Fibroblast of skin of left quadriceps (primary cell): Measurements from ENCODE around the gene AGAP1.
A peak's percentile ranks its signal among the peaks of the same experiment; 100 is the strongest.

Experiments used
- DNase-seq, 2 experiments: peaks; one replicate each; pipeline ENCODE4 v3.0.0-alpha.2; 2013; ENCODE audit warnings: low read depth in 2 of 2

AGAP1 gene

GRCh38 chr2:235493775-235494715 is at the start of gene AGAP1:
Gene AGAP1, plus strand, starts transcription at chr2:235494043.
- peak; percentile 73 to 78 for DNase-seq

GRCh38 chr2:235444101-235444597 is 49.7 kb upstream of the AGAP1 start:
- no peak for DNase-seq

GRCh38 chr2:235445116-235445515 is 48.7 kb upstream of the AGAP1 start:
- DNase-seq, result no peak

- DNase-seq, result no peak
Observed at GRCh38 chr2:235446082-235446481, 47.8 kb upstream of the AGAP1 start.

GRCh38 chr2:235447210-235447609 is 46.6 kb upstream of the AGAP1 start:
- DNase-seq, result peak in 1 of 2 experiments; percentile 16

GRCh38 chr2:235449568-235449967 is 44.3 kb upstream of the AGAP1 start:
- no peak for DNase-seq

GRCh38 chr2:235453605-235454151 is 40.2 kb upstream of the AGAP1 start:
- no peak for DNase-seq

GRCh38 chr2:235458839-235459273 is 35.0 kb upstream of the AGAP1 start:
- DNase-seq, result peak; percentile 8 to 15

GRCh38 chr2:235460548-235461047 is 33.2 kb upstream of the AGAP1 start:
- DNase-seq, result no peak

GRCh38 chr2:235461763-235462414 is 32.0 kb upstream of the AGAP1 start:
- no peak for DNase-seq

- no peak for DNase-seq
Observed at GRCh38 chr2:235462415-235462790, 31.4 kb upstream of the AGAP1 start.

GRCh38 chr2:235463893-235464292 is 29.9 kb upstream of the AGAP1 start:
- DNase-seq, result no peak

- DNase-seq, result peak in 1 of 2 experiments; percentile 10
Observed at GRCh38 chr2:235467588-235467987, 26.3 kb upstream of the AGAP1 start.

GRCh38 chr2:235468978-235469655 is 24.7 kb upstream of the AGAP1 start:
- DNase-seq, result peak; percentile 59 to 62

- DNase-seq, result no peak
Observed at GRCh38 chr2:235471186-235471747, 22.6 kb upstream of the AGAP1 start.

GRCh38 chr2:235472443-235472842 is 21.4 kb upstream of the AGAP1 start:
- no peak for DNase-seq

- DNase-seq, result no peak
Observed at GRCh38 chr2:235478609-235479008, 15.2 kb upstream of the AGAP1 start.

- no peak for DNase-seq
Observed at GRCh38 chr2:235479604-235480003, 14.2 kb upstream of the AGAP1 start.

GRCh38 chr2:235480614-235481013 is 13.2 kb upstream of the AGAP1 start:
- no peak for DNase-seq

- DNase-seq, result no peak
Observed at GRCh38 chr2:235483313-235483712, 10.5 kb upstream of the AGAP1 start.

GRCh38 chr2:235485362-235485761 is 8.5 kb upstream of the AGAP1 start:
- no peak for DNase-seq
